NCI-H524 treated with DMSO at 0.1 percent for 48 hours (cell line): ENCODE results near the gene GNG3.
"Not testable (repeated sequence)": the region's sequence is repeated elsewhere in the genome, so short reads cannot be mapped to it uniquely, and the experiment has no call there.

ENCODE experiments used
- DNase-seq: peaks from one replicate; lab custom pipeline; 2025; lab: John Stamatoyannopoulos, UW

GNG3 gene

GRCh38 chr11:62716816-62717215 is 9.3 kb downstream of the GNG3 start:
- no peak for DNase-seq

GRCh38 chr11:62719302-62719978 is 12.0 kb downstream of the GNG3 start:
- no peak for DNase-seq

GRCh38 chr11:62721994-62722393 is 14.5 kb downstream of the GNG3 start:
- no peak for DNase-seq

- DNase-seq: no peak
These were observed 16.7 kb downstream of the GNG3 start for GRCh38 chr11:62724171-62724570.

GRCh38 chr11:62725646-62726045 is 18.2 kb downstream of the GNG3 start:
- no peak for DNase-seq

GRCh38 chr11:62726156-62726914 is 18.9 kb downstream of the GNG3 start:
- no peak for DNase-seq

- no peak for DNase-seq
These were observed 19.4 kb downstream of the GNG3 start for GRCh38 chr11:62726915-62727164.

- DNase-seq: peak; percentile 88
These were observed 19.8 kb downstream of the GNG3 start, which contains the start of gene HNRNPUL2 for GRCh38 chr11:62727165-62727871. HNRNPUL2 (minus strand) TSS chr11:62727457; CDS start chr11:62727156, 301 bp downstream.

GRCh38 chr11:62727872-62728170 is 20.3 kb downstream of the GNG3 start:
- DNase-seq: peak; percentile 81

GRCh38 chr11:62728171-62728988 is 20.9 kb downstream of the GNG3 start, which contains the start of gene TTC9C:
TTC9C (plus strand) TSS chr11:62728486; CDS start chr11:62728849, 363 bp downstream.
- peak; percentile 63 for DNase-seq

- DNase-seq: not testable (repeated sequence)
These were observed 22.6 kb downstream of the GNG3 start for GRCh38 chr11:62730076-62730475.

- DNase-seq: no peak
These were observed 25.4 kb downstream of the GNG3 start for GRCh38 chr11:62732830-62733229.

GRCh38 chr11:62737196-62737595 is 29.7 kb downstream of the GNG3 start:
- no peak for DNase-seq

GRCh38 chr11:62747475-62748160 is 40.1 kb downstream of the GNG3 start:
- no peak for DNase-seq

GRCh38 chr11:62749931-62750330 is 42.5 kb downstream of the GNG3 start:
- DNase-seq: not testable (repeated sequence)

GRCh38 chr11:62752177-62752785 is 44.8 kb downstream of the GNG3 start:
- no peak for DNase-seq

GRCh38 chr11:62752994-62753735 is 45.7 kb downstream of the GNG3 start:
- DNase-seq: no peak

- peak; percentile 96 for DNase-seq
These were observed 46.5 kb downstream of the GNG3 start, which contains the start of gene ZBTB3 for GRCh38 chr11:62753736-62754603. ZBTB3 (minus strand) TSS chr11:62754160; CDS start chr11:62753664, 496 bp downstream.

GRCh38 chr11:62755086-62755615 is 47.7 kb downstream of the GNG3 start:
- no peak for DNase-seq
